ENCODE results near the gene AUNIP.

The AUNIP gene

DNA sequence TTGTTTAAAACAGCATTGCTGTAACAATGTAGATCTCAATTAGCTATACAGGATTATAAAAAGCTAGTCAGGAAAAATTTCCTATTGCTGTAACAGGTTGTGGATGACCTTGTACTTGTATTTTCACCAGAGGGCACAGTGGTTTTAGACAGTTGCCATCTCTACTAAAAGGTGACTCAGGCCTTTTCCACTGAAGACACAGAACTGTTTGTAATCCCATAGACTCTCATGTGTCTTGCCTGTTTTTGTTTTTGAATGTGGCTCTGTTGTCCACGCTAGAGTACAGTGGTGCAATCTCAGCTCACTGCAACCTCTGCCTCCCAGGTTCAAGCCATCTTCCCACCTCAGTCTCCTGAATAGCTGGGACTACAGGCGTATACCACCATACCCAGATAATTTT, 33.7 kb downstream of the AUNIP start:
- DNase-seq = no peak

DNA sequence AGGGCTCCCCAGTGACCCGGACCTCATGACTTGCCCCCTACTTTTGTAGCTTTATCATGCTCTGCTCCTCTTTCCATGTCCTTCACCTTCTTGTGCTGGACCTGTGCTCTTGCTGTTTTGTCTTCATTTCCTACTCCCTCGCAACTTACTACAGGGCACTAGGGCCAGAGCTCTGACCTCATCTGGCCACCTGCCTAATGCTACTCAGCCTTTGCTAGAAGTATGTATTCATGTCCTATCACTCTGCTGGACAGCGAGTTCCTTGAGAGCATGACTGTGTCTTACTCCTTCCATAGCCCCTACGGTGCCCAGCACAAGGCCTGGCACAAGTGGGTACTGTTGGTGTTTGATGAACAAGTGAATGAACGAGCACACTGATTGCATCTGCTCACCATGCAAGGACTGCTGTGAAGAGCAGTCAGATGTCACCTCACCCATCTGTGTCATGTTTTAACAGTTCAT, 37.6 kb downstream of the AUNIP start:
- DNase-seq = no peak

- no peak for DNase-seq
These were observed 38.2 kb downstream of the AUNIP start for GRCh38 chr1:25821112-25821476.

- no peak for DNase-seq
These were observed 38.8 kb downstream of the AUNIP start for GRCh38 chr1:25820247-25821111.

- DNase-seq = peak; percentile 64
These were observed 39.6 kb downstream of the AUNIP start, which contains the start of gene MTFR1L for GRCh38 chr1:25819491-25820246. TSS of gene MTFR1L (plus strand) at chr1:25819954. CDS start at chr1:25823105, 3,151 bp downstream.

- DNase-seq = no peak
These were observed 40.7 kb downstream of the AUNIP start for GRCh38 chr1:25818569-25818968.

DNA sequence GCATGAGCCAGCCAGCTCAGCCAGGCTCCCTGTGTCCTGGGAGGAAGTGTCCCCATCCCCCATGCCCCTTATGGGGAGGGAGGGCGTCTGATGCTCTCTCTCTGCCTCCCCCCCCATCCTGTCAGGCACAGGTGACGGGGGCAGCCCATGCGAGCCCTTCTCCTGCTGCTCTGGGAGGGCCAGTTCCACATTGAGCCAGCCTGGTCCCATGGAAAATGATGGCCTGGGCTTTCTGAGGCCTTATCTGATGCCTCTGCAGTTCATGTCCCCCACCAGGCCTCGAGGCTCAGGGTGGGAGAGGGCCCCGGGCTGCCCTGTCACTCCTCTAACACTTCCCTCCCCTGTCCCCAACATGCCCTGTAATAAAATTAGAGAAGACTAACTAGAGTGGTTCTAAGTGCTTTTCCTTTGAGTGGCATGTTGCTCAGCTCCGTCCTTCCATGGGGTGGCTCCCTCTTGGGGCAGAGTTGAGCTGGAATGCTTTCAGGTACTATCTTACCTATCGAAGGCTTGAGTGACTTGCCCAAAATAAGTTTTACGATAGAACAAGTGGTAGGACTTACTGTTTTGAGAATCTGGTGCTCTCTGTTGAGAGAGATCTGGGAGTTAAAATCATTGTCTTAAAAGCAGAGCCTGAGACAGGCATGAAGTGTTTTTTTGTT, 41.3 kb downstream of the AUNIP start:
- DNase-seq = no peak

DNA sequence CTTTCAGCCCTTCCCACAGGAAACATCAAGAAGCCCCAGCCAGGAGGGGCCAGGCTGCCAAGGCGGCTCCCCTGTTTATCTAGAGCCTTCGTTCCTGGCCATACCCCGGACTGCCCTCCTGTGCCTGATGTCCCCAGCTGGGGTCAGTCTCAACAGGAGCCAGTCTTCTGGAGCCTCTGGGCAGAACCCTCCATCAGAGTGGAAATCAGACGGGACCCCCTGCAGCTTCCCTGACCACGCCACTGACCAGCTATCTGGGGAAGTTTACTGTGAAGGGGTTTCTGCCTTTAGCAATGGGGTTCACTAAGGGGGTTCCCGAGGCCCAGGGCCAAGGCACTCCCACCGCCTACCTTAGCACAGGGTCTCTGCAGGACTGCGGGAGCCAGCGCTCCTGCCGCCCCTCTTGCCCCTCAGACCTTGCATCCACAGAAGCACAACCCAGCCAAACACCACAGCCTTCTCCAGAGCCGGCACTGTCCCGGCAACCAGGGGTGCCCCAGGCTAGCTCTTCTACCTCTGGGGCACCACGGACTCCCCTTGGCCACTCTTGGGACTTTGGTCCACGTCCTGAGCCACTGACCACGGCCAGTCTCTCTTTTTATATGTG, 43.0 kb downstream of the AUNIP start:
- no peak for DNase-seq

DNA sequence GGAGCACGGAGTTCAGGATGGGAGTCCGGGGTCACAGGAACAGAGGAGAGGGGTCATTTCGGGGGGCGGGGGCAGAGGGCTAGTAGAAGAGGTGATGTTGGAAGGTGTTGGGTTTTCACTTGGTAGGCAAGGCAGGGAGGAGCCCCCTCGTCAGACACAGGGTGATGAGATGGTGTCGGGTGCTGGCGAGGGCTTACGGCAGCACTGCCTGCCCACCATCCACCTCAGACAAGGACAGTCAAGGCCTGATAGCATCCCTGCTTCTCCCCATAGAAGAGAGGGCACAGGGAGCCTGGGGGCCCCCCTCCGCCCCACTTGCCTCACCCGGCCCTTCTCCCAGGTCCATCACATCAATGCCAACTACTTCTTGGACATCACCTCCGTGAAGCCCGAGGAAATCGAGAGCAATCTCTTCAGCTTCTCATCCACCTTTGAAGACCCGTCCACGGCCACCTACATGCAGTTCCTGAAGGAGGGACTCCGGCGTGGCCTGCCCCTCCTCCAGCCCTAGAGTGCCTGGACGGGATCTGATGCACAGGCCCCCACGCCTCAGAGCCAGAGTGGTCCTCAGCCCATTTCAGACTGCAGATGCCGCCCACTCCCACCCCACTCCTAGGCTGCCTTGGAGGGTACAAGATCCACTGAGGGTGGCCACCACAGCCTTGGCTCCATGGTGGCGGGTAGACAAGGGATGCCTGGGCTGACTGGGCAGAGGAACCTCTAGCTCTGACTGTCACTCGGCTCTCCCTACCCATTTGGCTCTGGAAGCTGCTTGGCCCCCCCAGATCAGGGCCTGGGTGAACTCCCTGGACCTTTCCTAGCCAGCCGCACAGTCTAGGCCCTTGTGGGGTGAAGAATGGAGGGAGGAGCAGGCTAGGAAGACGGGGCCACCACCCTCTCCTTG, 43.8 kb downstream of the AUNIP start:
- no peak for DNase-seq

DNA sequence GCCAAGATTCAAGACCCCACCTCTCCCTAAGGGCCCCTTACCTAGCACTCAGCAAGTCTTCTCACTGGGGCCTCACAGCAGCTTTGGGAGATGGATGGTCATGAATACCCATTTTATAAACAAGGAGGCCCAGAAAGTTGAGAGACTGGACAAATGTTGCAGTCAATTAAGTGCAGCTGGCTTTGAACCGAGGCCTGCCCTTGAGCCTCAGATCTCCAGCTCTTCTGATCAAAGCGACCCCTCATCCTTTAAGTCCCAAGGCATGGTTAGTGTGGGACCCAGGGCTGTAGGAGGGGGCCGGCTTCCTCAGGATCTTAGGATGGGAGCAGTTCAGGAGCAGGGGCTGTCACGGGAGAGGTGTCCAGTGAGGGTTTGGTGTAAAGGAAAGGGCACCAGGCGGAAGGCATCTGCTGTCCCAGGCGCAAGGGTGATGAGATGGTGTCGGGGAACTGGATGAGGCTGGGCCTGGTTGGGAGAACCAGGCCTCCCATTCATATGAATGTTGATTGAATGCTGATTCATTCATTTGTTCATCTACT, 44.6 kb downstream of the AUNIP start:
- no peak for DNase-seq

- no peak for DNase-seq
These were observed 45.4 kb downstream of the AUNIP start for GRCh38 chr1:25813734-25814471.

- no peak for DNase-seq
These were observed 46.1 kb downstream of the AUNIP start for GRCh38 chr1:25813071-25813733.

GRCh38 chr1:25811384-25812082, 47.7 kb downstream of the AUNIP start:
- DNase-seq = no peak

DNA sequence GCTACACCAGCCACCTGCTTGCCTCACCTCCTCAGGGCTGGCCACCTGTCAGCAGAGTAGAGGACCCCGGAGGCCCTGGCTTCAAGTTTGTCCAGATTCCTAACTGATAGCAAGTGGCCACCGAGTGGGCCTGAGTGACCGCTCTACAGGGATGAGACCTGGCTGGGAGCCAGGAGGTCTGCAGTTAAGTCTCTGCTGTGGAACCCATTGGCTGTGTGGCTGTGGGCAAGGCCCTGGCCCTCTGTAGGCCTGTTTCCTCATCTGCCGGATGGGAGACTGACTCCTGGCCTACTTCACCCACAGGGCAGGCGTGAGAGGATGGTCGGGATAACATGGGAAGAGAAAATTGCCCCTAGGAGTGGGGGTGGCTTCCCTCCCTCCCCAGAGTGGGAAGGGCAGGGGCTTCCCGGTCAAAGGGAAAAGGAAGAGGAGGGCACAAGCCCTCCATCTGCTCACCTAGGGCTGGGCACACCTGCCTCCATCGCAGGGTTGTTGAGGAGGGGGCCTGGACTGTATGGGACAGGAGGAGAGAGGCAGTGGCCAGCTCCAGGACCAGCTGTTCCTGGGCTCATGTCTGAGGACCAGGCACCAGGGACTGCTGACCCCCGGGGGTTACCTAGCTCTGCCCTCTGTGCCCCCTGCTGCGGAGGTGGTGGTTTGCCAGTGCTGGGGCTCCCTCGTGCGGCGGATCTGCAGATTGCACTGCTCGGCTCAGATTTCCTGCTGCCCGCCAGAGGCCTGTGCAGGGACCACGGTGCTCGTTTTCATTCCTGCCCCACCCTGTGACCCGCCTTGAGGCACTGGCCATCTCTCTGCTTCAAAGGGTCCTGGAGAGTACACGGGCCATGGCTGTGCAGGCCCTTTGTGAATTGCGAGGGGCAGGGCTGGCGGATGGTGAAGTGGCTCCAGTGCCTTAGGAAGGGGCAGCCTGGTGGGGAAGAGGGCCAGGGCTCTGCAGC, 48.6 kb downstream of the AUNIP start:
- DNase-seq = no peak

GRCh38 chr1:25809929-25810328, 49.3 kb downstream of the AUNIP start:
- DNase-seq = no peak

DNA sequence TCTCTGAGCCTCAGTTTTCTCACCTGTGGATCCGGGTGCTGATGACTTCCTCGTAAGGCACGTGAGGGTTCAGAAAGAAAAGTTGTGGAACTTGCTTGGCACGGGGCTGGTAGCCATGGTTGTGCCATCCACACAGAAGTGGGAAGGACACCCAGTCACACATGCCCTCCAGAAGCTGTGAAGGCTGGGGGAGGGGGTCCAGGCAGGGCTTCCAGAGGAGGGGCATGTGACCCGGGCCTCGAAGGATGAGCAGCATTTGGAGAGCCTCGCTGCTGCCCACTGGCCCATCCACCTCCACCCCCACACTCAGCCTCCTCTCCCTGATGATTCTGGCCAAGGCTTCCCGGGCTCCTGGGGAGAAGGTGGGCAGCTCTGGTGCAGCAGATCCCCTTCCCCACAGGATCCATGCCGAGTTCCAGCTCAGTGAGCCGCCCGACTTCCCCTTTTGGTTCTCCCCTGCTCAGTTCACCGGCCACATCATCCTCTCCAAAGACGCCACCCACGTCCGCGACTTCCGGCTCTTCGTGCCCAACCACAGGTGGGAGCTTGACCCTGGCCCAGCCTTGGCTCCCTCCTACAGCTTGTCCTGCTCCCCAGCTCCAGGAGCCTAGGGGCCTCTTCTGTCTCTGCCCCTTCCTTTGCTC, 49.9 kb downstream of the AUNIP start:
- no peak for DNase-seq

GRCh38 chr1:25808481-25809244, 50.6 kb downstream of the AUNIP start:
- no peak for DNase-seq

Measured in NCI-H748 treated with DMSO at 0.1 percent for 48 hours (cell line).